Inflammatory macrophage treated with lipopolysaccharide for 1 hour (primary cell): ENCODE data around the gene S100P.
A peak's percentile ranks its signal among the peaks of the same experiment; 100 is the strongest.

Experiments
- DNase-seq, 2 donors: peaks; one replicate each; pipeline ENCODE4 v3.0.0-alpha.2; 2020 to 2022

The S100P gene

DNA sequence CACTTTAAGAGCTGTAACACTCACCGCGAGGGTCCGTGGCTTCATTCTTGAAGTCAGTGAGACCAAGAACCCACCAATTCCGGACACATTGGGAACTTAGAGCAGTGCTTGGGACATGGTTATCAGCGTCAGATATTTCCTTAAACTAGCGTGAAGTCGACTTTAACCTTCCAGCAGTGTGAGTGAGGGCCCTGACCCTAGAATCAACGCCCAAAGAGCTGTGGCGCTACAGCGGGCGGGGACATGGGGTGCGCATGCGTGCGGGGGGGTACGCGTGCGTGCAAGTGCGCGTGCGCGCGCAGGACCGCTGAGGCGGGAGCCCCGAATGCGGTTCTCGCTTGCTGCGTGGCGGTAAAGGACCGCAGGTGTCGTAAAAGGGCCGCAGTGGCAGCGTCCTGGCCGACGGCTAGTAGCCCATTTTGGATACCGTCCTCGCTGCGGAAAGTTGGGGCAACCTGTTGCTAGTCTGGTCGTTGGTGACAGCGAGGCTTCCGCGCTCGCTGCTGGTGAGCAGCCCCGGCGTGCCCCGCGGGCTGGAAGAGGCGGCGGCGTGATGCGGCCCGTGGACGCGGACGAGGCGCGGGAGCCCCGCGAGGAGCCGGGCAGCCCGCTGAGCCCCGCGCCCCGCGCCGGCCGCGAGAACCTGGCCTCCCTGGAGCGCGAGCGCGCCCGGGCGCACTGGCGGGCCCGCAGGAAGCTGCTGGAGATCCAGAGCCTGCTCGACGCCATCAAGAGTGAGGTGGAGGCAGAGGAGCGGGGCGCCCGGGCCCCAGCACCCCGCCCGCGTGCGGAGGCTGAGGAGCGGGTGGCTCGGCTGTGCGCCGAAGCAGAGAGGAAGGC lies 19.8 kb upstream of the S100P start:
- DNase-seq = peak; percentile 83 to 91

DNA sequence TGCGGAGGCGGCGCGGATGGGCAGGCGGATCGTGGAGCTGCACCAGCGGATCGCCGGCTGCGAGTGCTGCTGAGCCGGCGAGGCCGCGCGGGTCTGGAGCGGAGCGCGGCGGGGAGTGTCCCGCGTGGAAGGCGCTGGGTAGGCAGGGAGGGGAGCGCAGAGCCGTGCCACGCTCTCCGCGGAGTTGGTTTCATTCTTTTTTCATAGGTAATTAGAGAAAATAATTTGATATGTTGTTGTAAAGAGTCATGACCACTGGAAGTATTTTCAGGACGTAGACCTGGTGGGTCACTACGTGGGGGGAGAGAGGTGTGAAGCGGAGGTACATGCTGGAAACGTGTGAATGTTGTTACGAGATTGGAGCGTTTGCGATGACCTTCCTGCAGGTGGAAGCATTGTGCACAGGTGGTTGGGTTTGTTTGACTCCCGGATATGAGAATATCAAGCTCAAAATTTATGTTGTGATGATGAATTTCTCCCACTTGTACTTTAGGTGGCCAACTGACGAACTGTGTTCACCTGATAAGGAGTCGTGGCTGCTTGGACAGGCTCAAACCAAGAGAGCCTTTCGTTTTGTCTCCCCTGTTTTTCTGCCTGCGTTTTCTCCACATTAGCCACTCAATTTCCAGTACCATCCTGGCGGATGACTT lies 19.1 kb upstream of the S100P start:
- peak in 1 of 2 donors; percentile 25 for DNase-seq

DNA sequence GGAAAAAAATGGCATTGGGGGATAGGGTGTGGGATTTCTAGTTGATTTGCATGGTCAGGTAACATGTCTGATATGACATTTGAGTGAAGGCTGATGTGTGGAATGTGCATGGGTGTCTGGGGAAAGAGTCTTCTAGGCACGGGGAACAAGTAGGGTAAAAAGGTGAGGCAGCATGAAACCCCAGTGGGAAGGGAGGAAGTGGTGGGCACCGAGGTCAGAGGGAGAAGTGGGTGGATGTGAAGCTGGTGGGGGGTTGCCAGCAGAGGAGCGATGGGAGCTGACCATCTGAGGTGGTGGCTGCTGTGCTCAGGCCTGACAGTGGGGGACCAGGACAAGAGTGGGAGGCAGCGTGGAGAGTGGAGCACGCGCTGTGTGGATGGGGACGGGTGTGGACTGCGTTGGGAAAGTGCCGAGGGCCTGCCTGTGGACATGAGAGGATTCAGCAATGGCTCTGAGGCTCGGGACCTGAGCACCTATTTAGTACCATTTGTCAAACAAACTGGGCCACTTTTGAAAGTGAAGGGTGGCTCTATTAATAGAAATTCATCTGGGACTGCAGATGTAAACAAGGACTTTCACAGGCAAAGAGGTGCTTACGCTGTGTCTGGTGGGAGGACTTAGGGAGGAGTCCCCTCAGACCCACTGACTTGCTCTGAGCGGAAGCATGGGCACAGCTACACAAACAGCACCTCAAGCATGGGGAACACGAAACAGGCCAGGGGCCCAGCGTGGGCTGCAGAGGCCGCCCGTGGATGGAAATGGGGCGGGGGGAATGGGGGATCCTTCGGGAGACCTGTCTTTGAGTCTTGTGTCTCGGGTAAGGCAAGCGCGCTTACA lies 16.7 kb upstream of the S100P start:
- no peak for DNase-seq

DNA sequence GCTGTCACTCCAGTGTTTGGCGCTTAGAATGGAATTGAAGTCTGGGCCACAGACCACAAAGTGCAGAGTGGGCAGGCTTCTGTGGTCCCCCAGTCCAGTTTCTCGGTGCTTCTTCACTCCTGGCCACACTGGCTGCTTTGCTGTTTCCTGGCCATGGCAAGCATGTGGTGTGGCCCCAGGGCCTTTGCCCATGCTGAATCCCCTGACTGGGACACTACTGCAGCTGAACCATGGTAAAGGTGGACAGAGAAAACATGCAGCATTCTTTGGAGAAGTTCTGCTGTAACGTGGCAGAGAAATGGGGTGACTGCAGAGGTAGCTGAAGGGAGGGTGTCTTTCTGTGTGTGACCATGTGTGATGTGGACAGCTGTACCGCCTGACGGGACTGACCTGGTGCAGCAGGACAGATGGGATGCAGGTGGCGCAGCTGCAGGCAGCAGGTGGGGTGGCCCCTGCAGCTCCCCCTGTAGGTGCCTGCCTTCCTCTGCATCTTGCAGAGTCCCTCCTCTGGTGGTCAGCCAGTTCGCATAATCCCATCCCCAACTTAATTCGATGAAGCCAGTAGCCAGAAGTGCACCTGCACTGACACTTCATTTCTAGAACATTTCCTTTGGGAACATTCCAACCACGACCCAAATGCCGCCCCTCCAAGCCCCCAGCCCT lies 13.2 kb upstream of the S100P start:
- no peak for DNase-seq

DNA sequence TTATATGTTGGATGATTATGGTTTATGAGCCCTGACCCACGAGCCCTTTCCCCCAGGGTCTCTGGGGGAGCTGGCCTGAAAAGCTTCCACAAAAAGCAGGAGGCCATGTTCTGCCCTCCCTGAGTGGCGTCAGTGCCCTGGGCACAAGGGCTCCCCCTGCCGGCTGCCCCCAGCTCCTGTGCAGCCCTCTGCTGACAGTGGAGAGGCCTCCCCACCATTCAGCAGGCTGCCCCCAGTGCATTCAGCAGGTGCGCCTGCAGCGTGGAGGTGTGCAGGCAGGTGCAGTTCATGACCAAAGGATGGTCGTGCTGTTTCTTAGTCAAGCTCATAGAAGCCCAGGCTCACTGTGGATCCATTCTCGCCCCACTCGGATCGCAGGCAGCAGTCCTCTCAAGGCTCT lies 12.5 kb upstream of the S100P start:
- DNase-seq = no peak

DNA sequence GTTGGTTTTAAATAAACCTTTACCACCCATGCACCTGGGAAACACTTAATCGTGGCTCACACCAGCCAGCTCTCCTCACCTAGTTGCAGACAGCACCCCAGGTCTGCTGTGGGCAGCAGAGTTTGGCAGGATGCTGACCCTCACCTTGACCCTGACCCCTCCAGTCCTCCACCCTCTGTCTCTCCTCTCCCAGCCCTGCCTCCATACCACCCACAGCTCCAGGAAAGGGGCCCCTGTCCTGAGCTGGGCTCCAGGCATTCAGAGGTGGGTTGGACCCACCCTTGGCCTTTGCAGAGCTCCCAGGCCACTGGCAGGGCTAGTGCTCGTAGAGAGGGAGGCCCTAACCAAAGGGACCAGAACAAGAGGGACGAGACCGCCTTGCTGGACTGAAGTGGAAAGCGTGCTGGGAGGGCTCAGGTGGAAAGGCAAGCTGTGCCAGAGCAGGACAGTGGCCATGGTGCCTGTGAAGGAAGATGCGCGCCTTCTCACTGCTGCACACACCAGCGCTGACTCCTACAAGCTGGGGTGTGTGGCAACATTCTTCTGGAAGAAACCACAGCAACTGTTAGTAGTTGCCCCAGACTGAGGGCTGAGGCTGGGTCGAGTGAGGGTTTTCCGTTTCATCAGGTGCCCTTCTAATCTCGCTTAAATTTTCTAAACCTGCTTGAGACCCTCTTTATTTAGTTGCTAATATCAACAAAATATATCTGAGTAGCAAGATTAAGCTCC lies 10.7 kb upstream of the S100P start:
- no peak for DNase-seq

DNA sequence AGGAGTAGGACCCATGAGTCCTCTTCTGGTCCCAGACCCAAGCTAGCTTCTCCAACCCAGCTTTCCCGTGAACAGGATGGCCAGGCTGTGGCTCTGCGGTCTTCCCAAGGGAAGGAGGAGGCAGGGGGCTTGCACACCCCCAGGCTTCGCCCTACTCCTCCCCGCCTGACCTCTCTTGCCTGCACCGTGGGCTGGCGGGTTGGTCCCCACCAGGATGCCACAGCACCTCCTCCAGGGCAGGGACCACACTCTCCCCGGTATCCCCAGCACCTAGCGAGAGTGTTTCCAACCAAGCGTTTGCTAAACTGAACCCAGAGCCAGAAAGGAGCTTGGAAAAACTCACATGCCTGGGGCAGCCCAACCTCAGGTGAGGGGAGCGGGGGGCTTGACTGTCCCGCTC lies 9.0 kb upstream of the S100P start:
- no peak for DNase-seq

DNA sequence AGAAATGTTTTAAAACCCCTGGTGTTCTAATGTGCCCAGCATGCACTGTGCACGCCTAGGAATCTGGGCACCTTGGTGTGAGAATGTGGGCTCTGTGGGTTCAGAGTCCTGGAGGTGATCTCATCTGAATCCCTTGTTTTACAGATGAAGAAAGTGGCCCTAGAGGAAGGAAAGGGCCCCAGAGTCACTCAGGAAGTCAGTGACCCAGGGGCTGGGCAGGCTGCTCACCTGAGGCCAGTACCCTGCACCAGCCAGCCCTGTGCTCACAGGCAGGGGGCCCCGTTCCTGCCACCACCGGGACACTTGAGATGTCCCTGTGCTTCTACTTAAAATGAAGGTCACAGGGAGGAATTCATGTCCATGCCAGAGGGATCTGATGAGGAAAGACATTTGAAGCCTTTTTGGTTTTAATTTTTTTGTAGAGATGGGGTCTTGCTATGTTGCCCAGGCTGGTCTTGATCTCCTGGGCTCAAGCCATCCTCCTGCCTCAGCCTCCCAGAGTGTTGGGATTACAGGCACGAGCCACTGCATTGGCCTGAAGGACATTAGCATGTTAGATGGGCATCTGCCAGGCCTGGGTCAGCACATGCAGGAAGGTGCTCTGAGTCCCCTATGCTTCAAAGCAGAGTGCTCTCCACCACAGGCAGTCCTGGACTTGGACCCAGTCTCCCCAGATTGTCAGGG lies 7.4 kb upstream of the S100P start:
- no peak for DNase-seq

DNA sequence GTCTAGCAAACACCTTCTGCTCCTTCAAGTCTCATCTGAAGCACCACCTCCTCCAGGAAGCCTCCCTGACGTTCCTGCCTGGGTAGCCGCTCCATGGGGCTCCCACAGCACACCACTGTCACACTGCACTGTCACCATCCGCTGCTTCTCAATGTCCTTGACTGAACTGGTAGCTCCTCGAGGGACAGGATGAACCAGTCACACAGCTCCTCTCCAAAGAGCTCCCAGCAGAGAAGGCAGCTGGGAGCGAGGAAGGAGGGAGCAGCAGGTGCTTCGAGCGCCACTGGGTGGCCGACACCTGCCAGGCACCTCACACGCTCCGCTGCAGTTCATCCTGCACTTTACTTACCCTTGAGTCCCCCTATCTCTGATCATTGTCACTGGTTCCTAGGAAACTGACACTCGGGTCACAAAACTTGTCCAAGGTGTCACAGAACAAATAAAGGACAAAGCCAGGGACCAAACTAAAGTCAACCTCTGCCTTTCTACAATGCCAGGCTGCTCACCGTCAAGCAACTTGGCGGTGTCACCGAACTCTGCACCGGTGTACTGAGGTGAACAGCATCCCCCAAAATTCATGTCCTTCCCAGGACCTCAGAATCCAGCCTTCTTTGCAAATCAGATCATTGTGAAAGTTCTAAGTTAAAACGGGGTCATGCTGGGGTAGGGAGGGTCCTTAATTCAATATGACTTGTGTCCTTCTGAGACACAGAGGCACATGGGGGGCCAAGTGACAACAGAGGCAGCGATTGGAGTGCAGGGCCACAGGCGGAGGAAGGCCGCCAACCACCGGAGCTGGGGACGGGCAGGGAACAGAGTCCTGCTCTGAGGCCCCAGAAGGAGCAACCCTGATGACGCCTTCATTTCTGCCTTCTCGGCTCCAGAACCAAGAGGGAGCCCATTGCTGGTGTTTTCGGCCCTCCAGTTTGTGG lies 5.5 kb upstream of the S100P start:
- no peak for DNase-seq

DNA sequence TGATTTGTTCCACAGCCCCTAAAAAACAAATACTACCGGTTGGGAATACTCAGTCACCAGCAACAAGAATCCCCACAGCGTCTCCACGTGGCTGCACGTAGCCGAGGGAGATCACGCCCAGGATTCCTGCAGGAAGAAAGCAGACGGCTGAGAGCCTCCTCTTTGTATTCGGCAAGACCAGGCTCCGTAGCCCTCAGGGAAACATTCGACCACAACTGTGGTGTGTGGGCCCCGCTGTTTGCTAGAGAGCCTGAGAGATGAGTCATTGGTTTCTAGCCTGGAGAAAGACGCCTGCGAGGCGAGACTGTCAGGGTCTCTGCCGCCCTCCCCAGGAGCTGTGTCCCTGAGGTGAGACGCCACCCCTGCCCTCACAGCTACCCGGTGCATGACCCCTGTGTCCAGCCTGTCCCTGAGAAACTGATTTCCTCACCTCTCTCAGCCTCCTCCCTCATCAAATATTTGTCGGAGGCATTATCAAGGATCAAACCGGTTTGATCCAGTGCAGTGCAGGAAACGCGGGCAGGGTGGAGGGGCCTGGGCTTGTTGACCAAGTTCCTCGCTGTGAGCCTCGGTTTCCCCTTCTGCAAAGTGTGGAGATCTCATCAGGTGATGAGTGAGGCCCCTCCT lies 4.7 kb upstream of the S100P start:
- peak; percentile 54 to 62 for DNase-seq

DNA sequence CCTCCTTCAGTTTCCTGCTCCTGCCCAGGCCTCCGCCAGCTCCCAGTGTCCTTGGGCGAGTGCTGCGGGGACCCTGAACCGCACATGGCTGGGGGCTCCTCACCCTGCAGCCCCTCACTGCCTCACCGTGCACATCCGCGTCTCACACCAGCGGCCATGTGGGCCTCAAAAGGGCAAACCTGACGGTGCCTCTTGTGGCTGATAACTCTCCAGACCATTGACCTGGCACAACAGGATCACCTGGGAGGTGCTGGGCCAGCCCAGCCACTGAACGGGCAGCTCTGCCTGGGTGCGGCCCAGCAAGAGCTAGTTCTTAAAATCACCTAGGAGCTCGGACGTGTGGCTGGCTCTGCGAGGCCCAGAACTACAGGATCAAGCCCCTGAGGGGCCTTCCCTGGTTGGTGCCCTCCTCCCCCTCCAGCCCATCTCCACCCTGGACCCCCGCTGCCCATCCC lies 4.1 kb upstream of the S100P start:
- no peak for DNase-seq

DNA sequence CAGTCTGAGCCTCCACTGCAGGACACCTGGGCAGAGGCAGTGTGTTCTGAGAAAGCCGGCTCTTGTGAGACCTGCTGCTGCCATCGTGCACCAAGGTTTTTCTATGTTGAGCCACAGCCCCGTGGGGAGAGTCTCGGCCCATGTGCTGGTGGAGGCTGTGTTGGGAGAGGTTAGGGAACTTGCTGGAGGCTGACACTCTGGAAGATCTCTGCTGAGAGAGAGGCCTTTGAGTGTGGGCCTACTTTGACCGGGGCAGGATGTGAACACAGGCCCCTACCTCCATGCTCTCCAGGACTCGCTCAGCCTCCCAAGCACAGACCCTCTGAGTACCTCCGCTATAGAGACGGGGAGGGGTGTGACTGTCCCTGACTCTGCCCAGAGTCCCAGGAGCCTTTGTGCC lies 1.3 kb upstream of the S100P start:
- DNase-seq = no peak

DNA sequence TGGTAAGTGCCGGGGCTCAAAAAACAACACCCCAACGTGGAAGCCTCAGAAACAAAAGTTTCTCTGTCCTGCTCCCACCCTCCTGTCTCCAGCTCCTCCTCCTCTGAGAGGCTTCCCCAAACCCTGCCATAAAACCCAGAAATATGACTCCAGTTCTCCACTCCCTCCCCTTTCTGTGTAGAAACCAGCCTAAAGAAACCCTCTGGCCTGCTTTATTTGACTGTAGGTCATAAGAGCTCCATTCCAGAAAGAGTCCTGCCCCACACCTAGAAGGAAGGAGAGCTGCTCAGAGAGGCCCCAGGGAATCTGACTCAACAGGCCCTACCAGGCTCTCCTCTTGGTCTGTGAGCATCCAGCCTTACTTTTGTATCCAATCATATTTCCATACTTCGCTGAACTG lies 872 bp upstream of the S100P start:
- DNase-seq = no peak

DNA sequence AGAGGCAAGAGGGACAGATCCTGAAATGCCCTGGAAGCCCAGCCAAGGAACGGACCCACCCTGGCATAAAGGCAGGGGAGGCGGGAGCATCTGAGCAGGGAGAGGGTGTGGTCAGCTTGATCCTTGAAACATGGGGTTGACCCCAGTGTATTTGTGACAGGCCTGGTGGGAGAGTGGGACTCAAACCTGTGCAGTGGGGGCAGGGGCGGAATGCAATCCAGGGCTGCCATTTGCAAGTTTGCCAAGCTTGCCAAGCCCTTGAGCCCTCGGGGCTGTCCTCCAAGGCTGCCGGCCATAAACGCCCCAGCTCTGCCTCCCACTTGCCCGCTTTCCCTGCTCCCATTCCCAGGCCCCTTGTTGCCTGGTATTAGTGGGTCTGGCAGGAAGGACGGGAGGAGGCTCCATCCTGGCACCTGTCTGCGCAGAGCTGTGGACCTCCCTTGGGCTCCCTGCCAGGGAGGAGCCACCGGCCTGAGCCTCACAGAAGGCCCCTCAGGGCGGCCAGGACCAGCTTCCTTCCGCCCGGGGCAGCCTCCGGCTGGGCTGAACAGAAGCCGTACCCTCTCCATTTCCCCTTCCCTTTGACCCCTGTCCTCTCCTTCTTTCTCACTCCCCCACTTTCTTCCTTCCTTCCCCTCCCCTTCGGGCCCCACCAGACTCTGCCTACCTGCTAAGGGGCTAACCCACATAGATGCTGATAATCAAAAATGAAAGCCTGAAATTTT lies 661 bp downstream of the S100P start:
- DNase-seq = no peak

DNA sequence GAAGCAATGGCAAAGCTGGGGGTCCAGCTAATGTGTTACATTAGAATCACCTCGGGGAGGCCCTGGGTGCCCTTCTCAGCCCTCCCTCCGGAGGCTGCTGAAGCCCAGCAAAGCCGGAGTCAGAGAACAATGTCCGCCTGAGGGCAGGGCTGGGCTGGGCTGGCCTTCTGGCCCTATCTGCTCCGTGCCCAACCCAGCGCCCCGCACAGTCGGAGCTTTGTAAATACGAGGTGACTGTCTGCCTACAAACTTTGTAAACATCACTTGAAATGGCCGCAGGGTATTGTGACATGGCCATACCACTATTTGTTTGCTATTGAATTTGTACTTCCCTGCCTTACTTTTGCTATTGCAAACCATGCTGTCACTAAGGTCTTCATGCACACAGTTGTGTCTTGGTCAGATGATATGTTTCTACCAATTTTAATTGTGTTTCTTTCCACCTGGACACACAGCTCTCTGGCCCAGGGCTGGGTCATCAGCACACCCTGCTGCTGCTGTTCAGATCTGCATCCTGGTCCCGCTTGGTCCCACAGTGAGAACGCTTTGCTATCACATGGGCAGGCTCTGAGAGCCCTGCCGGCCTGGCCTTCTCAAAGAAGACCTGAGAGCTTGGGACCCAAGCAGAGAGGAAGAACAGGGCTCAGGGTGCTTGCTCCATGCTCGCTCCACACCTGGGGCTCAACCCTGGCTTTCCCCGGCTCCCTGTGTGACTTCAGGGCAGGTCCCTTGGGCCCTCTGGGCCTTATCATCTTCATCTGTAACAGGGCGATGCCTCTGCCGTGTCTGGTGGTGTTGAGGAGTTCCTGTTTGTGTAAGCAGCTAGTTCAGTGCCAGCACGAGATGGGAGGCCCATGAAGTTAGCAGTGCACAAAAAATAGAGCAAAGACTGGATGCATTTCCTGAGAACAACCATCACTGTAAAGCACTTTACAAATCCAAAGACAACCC lies 2.3 kb downstream of the S100P start:
- DNase-seq = no peak

DNA sequence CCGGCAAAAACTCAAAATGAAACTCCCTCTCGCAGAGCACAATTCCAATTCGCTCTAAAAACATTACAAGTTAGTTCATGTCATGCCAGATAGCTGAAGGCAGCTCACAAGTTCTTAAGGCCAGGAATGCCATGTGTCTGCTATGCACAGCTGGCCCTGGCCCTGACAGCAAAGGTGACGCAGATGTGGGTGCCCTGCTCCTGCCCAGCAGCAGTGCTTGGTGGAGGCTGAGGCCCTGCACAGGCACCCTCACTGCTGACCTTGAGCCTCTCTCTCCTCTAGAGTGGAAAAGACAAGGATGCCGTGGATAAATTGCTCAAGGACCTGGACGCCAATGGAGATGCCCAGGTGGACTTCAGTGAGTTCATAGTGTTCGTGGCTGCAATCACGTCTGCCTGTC lies 2.9 kb downstream of the S100P start:
- no peak for DNase-seq

DNA sequence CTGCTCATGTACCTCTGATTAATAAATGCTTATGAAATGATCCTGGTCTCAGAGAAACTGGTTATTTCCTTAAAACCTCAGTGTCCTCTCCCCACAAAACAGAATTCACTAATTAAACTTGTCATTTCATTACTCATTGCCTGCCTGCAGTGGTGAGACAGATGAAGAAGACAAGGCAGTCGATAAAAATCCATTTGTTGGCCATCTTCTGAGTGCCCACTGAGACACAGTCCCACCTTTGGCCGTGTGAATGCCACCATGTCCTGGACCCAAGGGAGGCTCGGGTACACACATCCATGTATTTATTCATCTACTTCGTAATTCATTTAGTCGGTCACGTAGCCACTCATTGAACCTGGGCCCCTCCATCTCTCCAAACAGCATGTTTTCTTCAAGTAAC lies 3.5 kb downstream of the S100P start:
- no peak for DNase-seq

DNA sequence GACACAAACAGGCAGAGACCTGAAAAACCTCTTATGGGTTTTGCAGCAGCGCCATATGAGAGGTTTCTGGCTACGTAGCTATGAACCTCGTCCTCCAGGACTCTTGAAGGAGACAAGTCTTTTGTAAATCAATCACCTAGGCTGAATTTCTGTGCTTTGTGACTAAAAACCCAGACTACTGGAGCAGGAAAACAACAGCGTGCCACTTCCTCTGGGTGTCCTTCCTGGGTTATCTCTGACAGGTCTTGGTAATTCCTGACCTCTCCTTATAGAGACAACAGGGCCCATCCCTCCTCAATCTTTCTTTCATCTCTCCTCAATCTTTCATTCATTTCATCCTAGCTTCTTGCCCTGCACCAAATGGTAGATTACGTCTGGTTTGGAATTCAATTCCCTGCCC lies 5.7 kb downstream of the S100P start:
- DNase-seq = no peak
